NCI-H146 (cell line): ENCODE results near the gene COL9A2.
A peak's percentile ranks its signal among the peaks of the same experiment; 100 is the strongest.
"Not testable (repeated sequence)": the region's sequence is repeated elsewhere in the genome, so short reads cannot be mapped to it uniquely, and the experiment has no call there.

ENCODE experiments used
- DNase-seq: peaks from one replicate; lab custom pipeline; 2025; lab: John Stamatoyannopoulos, UW

Gene COL9A2

DNA sequence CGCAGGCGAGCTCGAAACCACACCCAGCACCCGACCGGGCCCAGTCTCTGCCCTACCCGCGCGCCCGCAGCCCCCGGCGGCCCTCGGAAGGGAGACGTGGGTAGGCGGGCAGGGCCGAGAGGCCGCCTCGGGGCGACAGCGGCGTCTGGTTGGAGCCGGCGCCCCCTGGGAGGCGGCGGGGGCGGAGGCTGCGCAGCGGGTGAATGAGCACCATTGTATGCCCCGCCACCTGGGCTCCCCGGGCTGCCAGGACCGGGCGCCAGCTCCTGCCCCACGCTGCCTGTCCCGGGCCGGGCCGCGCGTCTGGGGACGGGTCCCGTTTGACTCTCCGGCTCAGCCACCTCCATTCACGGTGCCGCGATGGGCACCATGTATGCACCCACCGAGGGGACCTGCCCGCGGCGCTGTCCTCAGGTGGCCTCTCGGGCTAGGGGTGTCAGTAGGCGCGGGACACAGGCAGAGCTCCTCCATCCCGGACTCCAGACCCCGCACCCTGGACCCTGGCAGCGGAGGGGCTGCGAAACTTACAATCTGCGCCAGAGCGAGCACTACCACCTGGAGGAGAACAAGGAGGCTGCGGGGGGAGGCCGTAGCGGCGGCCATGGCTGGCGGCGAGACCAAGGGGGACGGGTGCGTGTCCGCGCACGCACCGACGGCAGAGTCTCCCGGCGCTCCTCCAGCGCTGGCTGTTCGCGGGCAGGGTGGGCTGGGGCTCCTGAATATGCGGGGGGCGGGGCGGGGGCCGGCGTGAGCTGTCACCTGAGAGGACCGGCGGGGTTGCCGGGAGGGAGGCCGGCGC lies at the start of gene COL9A2:
Gene COL9A2, minus strand, starts transcription at position 692 of the 799 bp plus-strand sequence. Its CDS starts 89 bp downstream, at position 603.
- DNase-seq = peak; percentile 50

DNA sequence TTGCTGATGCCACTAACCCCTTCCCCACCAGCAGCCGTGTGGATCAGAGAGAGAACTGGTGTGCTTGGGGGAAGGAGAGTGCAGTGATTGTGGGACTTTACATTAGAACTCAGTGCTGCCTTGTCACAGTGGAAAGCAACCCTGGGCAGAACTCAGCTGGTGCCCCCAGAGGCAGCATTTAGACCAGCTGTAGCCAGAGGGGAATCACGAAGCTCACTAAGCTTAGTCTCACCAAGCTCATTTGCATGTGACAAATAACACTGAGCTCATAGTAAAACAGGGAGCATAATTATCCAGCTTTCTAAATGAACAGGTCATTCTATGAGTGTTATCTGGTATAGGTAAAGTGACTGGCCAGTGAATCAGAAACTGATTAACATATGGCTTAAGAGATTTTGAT lies 46.6 kb upstream of the COL9A2 start:
- no peak for DNase-seq

- no peak for DNase-seq
These were observed 45.6 kb upstream of the COL9A2 start for GRCh38 chr1:40362699-40363098.

DNA sequence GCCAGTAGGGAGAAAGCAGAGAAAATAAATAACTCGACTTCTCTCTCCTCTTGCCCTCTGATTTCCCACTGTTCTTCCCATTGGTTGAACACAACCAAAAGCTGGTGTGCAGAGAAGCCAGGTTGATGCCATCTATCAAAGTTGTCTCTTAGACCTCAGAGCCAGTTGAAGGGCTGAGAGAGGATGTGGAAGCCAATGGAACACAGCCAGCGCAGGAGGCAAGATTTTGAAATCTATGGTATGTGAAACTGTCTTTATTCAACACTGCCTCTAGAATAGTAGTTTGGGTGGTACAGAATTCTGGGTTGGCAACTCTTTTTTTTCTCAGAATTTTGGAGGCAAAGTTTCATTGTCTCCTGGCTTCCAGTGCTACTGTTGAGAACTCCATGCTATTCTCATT lies 45.1 kb upstream of the COL9A2 start:
- no peak for DNase-seq

DNA sequence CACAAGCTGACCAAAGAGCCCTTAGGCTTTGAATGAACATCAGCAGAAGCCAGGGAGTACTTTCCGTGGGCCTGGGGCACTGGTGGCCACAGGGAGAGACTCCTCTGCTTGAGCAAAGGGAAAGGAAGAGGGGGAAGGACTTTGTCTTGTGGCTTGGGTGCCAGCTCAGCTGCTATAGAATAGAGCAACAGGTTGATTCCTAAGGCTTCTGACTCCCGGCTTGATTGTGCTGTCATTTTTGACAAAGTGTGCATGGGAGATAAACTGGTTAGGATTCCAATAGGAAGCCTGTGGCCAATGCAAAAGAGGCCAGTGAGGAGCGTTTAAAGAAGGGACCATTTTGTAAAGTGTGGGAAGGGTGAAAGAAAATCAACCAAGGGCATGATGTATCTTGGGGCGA lies 44.6 kb upstream of the COL9A2 start:
- DNase-seq = no peak

GRCh38 chr1:40361201-40361600 lies 44.1 kb upstream of the COL9A2 start:
- DNase-seq = no peak

DNA sequence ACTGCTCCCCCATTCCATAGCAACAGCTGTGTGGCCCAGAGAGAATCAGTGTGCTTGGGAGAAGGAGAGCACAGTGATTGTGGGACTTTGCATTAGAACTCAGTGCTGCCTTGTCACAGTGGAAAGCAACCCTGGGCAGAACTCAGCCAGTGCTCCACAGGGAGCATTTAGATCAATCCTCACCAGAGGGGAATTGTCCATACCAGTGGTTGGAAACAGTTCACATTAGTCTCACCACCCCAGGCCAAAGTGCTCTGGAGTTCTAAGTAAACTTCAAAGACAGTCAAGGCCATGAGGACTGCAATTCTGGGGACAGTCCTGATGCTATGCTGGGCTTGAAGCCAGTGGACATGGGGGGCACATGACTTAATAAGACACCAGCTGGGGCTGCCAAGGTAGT lies 43.5 kb upstream of the COL9A2 start:
- DNase-seq = no peak

GRCh38 chr1:40357625-40358024 lies 40.5 kb upstream of the COL9A2 start:
- no peak for DNase-seq

DNA sequence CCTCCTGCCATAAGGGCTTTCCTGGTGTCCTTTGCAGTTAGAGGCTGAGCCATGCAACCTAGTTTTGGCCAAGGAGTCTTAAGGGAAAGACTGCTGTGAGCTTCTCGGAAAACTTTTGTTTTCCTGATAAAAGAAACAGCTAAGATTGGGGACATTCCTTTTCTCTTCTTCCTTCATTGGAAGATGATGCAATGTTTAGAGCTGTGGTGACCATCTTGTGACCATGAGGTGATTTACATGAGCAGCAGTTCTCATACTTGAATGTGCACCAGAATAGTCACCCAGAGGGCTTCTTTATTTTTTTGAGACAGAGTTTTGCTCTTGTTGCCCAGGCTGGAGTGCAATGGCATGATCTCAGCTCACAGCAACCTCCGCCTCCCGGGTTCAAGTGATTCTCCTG lies 36.0 kb upstream of the COL9A2 start:
- DNase-seq = no peak

DNA sequence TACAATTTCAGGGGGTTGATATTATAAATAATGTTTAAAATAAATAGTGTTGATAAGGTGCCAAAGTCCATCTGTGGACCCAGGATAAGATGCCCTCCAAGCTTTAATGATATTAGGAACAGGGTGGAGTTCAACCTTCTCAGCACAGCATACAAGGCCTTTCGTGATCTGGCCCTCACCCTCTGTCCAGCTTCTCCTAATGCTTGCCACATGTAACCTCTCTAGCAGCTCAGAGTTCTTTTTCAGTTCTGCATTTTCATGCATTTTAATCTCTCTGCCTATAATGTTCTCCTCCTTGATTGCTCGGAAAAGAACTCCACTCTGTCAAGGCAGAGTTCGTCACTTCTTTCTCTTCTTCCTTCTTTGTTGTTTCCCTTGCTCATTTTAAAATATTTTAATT lies 35.0 kb upstream of the COL9A2 start:
- DNase-seq = no peak

DNA sequence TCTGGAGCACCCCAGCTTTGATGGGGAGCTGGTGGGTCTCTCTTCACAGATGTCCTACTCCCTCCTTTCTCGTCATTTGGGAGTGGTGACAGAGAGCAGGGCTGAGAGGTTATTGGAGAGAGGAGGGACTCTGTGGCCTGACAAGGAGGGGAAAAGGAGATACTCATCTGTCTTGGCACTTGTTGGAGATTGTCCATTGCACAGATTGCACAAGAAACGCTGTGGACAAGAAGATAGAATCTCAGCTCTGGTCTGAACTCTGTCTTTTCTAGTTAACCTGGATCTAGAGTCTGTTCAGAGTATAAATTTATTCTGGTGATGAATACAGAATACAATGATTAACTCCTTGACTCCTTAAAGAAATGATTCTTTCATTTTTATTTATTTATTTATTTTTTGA lies 34.0 kb upstream of the COL9A2 start:
- DNase-seq = no peak

DNA sequence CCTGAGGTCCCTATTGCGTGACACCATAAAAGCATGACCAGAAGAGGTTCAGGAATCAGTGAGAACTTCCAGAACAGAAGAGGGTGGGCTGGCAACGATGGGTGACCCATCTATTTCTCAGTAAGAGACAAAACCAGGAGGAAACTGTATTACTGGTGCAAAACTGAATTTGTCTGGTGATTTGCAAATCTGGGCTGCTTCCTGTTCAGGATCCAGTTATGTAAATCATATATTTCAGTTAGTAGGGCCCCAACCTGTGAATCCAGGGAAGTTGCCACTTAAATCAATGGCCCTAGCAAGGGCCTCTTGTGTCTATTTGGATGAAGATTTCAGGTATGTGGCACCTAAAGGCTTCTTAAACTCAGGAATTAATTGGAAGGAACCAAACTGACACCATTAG lies 33.3 kb upstream of the COL9A2 start:
- no peak for DNase-seq

DNA sequence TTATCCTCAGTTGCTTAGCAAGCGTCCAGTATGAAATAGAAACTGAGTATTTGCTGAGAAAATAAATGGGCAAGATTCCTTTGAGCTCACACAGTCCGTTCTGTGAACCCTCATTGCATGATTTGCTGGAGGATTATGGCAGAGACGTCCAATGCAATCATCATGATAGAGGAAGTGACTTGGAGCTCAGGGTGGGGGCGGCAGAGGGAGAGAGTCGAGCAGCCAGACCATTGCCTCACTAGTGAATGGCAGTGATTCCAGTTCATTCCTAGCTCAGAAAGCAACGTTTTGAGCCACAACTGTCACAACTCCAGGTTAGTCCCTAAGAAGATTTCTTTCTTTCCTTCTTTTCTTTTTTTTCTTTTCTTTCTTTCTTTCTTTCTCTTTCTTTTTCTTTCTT lies 27.5 kb upstream of the COL9A2 start:
- peak; percentile 6 for DNase-seq

GRCh38 chr1:40342381-40342717 lies 25.3 kb upstream of the COL9A2 start:
- DNase-seq = not testable (repeated sequence)

DNA sequence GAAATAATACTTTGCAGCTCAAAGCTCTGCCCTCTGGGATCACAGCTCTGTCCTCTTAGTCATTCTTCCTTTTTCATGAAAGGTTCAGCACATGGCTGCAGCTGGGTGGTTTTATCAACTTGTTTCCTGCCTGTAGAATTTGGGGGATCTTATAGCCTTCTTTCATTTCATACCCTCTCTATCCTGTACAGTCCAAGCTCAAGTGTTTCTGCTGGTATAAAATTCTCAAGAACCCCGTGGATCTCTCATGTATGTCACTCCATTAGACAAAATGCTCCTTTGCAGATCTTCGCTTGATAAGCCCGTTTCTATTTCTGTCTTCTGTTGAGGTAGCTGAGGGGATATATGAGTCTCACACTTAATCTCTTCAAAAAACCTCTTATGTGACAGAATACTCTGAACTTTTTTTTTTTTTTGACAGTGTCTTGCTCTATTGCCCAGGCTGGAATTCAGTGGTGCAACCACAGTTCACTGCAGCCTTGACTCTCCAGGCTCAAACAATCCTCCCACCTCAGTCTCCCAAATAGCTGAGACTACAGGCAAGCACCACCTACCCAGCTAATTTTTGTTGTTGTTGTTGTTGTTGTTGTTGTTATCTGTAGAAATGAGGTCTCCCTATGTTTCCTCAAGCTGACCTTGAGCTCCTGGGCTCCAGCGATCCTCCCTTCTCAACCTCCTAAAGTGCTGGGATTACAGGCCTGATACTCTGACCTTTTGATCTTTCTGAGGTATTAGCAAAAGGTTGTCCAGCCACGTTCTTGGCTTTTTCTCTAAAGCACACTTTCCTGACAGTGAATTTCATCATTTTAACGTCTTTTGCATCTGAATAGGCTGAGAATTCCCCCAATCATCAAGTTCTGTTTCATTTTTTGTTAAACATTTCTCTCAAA lies 24.6 kb upstream of the COL9A2 start:
- DNase-seq = no peak

DNA sequence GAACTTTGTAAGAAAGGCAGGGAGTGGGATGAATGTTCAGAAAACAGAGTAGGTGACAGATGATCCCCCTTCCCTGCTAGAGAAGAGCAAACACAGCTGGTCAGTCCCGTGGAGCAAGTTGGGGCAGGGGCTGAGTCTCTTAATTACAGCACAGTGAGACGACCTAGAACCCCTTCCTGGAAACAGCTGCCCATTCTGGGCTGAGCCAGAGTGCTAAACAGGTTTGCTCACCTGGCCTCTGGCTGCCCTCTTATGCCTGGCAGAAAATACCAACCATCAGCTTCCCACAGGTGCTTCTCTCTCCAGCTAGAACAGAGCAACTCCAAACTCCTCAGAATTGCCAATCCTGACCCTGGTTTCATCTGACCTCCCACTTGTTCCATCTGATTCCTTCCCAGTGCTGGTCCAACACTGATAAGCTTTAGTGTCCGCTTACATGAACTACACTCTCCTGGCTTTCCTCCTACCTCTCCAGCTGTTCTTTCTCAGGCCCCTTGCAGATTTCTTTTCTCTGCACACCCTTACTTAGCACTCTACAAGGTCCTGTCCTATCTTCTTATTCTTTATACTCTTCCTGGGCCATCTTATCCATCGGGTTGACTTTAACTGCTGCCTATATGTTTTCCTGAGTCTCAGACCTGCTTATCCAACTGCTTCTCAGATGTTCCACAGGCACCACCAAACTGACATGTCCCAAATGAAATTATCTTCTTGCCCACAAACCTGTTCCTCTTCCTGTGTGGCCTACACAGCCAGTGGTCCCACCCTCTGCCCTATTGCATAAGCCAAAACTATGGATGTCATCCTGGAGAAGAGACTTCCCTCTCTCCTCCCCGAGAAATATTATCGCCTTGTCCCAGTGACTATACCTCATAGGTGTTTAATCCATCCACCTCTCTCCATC lies 22.6 kb upstream of the COL9A2 start:
- peak; percentile 53 for DNase-seq

DNA sequence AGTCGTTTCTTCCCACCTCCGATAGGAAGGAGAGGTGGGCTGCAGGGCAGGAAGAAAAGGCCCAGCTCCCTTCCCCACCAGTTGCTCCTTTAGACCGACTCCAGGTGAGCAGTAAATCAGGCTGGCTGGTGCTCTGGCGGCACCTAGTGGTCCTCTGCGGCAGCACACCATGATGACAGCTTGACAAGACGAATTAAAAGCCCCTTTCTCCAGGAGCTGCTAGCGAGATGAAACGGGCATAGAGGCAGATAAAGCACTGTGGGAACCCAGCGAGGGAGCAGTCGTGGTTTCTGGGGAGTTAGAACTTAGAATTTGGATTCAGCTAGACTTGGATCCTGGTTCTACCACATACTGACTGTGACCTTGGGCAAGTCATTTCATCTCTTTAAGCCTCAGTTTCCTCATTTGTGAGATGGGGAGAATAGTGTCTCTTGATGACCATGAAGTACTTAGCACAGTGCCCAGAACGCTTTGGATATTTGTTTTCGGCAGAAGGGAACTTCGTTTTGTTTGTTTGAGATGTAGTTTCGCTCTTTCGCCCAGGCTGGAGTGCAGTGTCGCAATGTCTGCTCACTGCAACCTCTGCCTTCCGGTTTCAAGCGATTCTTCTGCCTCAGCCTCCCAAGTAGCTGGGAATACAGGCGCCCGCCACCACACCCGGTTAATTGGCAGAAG lies 21.8 kb upstream of the COL9A2 start:
- DNase-seq = peak; percentile 75

DNA sequence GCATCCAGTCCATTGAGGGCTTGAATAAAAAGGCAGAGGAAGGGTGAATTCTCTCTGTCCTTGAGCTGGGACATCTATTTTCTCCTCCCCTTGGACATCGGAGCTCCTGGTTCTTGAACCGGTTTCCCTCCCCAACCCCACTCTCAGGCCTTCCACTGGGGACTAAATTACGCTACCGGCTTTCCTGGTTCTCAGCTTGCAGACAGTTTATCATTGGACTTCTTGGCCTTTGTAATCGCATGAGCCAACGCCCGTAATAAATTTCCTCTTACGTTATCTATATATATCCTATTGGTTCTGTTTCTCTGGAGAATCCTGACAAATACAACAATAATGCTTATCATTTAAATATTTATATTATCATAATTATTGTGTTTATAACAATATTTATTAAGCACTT lies 20.4 kb upstream of the COL9A2 start:
- DNase-seq = no peak

DNA sequence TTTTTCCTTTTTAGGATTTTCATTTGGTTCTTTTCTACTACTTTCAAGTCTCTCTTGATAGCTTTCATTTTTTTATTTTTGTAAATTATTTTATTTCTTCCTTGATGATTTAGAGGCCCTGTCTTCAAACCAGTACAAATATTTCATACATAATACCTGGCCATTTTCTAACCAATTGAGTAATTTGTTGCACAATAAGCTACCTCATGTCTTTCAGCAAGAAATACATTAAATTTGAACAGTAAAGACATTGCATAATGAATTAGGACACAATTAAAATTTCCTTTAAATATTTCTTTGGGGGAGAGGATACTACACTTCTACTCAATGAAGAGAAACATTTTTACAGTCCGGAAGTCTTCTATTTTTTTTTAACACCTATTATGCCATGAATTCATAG lies 15.6 kb upstream of the COL9A2 start:
- DNase-seq = no peak

DNA sequence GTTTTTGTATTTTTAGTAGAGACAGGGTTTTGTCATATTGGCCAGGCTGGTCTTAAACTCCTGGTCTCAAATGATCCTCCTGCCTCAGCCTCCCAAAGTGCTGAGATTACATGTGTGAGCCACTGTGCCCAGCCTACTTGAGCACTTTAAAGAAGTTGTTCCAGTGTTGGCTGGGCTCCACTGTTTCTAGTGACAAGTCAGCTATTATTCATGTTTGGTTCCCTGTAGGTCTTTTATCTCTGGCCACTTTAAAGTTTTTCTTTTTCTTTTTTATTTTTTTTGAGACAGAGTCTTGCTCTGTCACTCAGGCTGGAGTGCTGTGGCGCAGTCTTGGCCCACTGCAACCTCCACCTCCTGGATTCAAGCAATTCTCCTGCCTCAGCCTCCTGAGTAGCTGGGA lies 14.3 kb upstream of the COL9A2 start:
- not testable (repeated sequence) for DNase-seq

DNA sequence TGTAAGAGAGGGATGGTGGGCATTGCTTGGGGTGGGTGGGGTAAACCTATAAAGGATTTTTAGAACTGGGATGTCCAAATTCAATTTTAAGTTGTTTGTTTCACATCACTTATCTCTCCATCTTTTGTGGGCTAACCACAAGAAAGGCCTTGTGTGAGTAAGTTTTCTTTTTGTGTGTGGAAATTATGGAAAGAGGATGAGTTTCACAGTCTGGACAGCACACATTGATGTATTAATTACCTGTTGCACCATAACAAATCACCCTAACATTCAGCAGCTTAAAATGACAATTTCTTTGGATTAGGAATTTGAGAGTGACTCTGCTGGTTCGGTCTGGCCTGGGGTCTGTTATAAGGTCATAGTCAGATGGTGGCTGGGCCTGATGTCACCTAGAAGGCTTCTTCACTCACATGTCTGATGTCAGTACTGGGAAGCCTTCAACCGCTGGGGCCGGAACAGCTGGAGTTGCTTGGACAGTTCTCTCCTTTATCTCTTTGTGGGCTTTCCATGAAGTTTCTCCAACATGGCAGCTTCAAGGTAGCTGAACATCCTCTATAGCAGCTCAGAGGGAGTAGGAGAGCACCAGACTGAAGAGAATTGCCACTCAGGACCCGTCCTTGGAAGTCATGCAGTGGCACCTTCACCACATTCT lies 2.0 kb upstream of the COL9A2 start:
- no peak for DNase-seq
